ENCODE measurements around the gene PAM. TPM values are rescaled to one million over a fixed set of nuclear protein-coding genes. Genes with fewer than 3 reads are reported as not detected.

PAM gene
- total and polyA plus RNA-seq, 2 donors (not counting 3 experiments of a cell fraction or from before 2014, with no cell fraction given): 118 to 176 TPM

GRCh38 chr5:102759289-102759688, 4.2 kb downstream of the PAM start:
- Histone ChIP-seq H3K9ac (replicated peaks; ENCODE audit: extremely low read depth, insufficient read depth, low read length) (no peak overlapping the region), H3K9me3 (replicated peaks; ENCODE audit: control insufficient read depth, insufficient read depth, low read length) (no peaks in the 10 kb centered on the region), H4K20me1 (replicated peaks; ENCODE audit: control insufficient read depth, extremely low read depth, insufficient read depth, low read length) (no peaks in the 10 kb centered on the region), H3K79me2 (ENCODE audit: control insufficient read depth, insufficient read depth, low read length) (peaks cover 20% of the 10 kb centered on the region), H3K9me1 (replicated peaks; ENCODE audit: control insufficient read depth, extremely low read depth, insufficient read depth, low read length) (no peaks in the 10 kb centered on the region), H3K36me3 (ENCODE audit: control insufficient read depth in 2 of 2, extremely low read depth in 1 of 2, insufficient read depth in 2 of 2, low read length in 2 of 2) (no peaks in the 10 kb centered on the region), H3K27ac (ENCODE audit: insufficient read depth, low read depth, low read length) (no peak overlapping the region), H3K4me1 (ENCODE audit: control insufficient read depth, extremely low read depth, insufficient read depth, low read length) (peaks cover 22% of the 10 kb centered on the region), H3K4me3 (replicated peaks in 1 of 3; ENCODE audit: insufficient read depth in 1 of 3, low read depth in 1 of 3, low read length in 3 of 3) (no peak overlapping the region), H3K27me3 (ENCODE audit: control insufficient read depth in 2 of 2, insufficient read depth in 2 of 2, low read length in 2 of 2) (no peaks in the 10 kb centered on the region), H2AFZ (ENCODE audit: low read depth, low read length) (no peak overlapping the region), H3K4me2 (ENCODE audit: insufficient read depth, low read length) (no peak overlapping the region)
- ChIA-PET CTCF (interaction anchor here (2.8 kb wide), 1 partner anchor 21 kb away, joined by 8 read pairs; no protein-coding TSS in a partner anchor), POLR2A (no interaction called here)
- no peak for DNase-seq (ENCODE audit: low read depth, low spot score)
- TF ChIP-seq POLR2AphosphoS5 (IDR thresholded peaks at IDR 0.05; ENCODE audit: insufficient read depth, low read depth, low read length): no peak
- TF ChIP-seq FOS (IDR thresholded peaks at IDR 0.05; ENCODE audit: borderline replicate concordance, insufficient read depth, low read length): no peak
- no peak for TF ChIP-seq JUN (IDR thresholded peaks at IDR 0.05; ENCODE audit: borderline replicate concordance, insufficient read depth, insufficient read length, low read depth)
- dilution Hi-C loops (cut with MboI; ENCODE audit: extremely low pct_ligation_motif_present, low sequenced_read_pairs) (no loop called here), intact Hi-C loops (cut with micrococcal nuclease) (no loop called here)
- FAIRE-seq: no peak
- BruUV-seq (replicated peaks): no TSS peak

- Histone ChIP-seq H3K27ac (ENCODE audit: insufficient read depth, low read depth, low read length) (no peak overlapping the region), H3K4me1 (ENCODE audit: control insufficient read depth, extremely low read depth, insufficient read depth, low read length) (peaks cover 17% of the 10 kb centered on the region), H3K4me3 (replicated peaks in 1 of 3; ENCODE audit: insufficient read depth in 1 of 3, low read depth in 1 of 3, low read length in 3 of 3) (no peak overlapping the region), H3K9ac (replicated peaks; ENCODE audit: extremely low read depth, insufficient read depth, low read length) (no peak overlapping the region), H4K20me1 (replicated peaks; ENCODE audit: control insufficient read depth, extremely low read depth, insufficient read depth, low read length) (no peaks in the 10 kb centered on the region), H3K36me3 (ENCODE audit: control insufficient read depth in 2 of 2, extremely low read depth in 1 of 2, insufficient read depth in 2 of 2, low read length in 2 of 2) (no peaks in the 10 kb centered on the region), H3K9me3 (replicated peaks; ENCODE audit: control insufficient read depth, insufficient read depth, low read length) (no peaks in the 10 kb centered on the region), H3K9me1 (replicated peaks; ENCODE audit: control insufficient read depth, extremely low read depth, insufficient read depth, low read length) (no peaks in the 10 kb centered on the region), H2AFZ (ENCODE audit: low read depth, low read length) (no peak overlapping the region), H3K27me3 (ENCODE audit: control insufficient read depth in 2 of 2, insufficient read depth in 2 of 2, low read length in 2 of 2) (no peaks in the 10 kb centered on the region), H3K4me2 (ENCODE audit: insufficient read depth, low read length) (no peak overlapping the region), H3K79me2 (ENCODE audit: control insufficient read depth, insufficient read depth, low read length) (peaks cover 20% of the 10 kb centered on the region)
- TF ChIP-seq POLR2A (IDR thresholded peaks at IDR 0.05; ENCODE audit: low read depth, low read length) (no peak), EZH2 (IDR thresholded peaks at IDR 0.05; ENCODE audit: borderline replicate concordance, low read depth, low read length, severe bottlenecking) (no peak), FOS (IDR thresholded peaks at IDR 0.05; ENCODE audit: borderline replicate concordance, insufficient read depth, low read length) (no peak), POLR2AphosphoS5 (IDR thresholded peaks at IDR 0.05; ENCODE audit: insufficient read depth, low read depth, low read length) (no peak), GATA2 (IDR thresholded peaks at IDR 0.05; ENCODE audit: insufficient read depth, insufficient read length, low read depth, low read length) (no peak)
- TF ChIP-seq, protein P1, sequence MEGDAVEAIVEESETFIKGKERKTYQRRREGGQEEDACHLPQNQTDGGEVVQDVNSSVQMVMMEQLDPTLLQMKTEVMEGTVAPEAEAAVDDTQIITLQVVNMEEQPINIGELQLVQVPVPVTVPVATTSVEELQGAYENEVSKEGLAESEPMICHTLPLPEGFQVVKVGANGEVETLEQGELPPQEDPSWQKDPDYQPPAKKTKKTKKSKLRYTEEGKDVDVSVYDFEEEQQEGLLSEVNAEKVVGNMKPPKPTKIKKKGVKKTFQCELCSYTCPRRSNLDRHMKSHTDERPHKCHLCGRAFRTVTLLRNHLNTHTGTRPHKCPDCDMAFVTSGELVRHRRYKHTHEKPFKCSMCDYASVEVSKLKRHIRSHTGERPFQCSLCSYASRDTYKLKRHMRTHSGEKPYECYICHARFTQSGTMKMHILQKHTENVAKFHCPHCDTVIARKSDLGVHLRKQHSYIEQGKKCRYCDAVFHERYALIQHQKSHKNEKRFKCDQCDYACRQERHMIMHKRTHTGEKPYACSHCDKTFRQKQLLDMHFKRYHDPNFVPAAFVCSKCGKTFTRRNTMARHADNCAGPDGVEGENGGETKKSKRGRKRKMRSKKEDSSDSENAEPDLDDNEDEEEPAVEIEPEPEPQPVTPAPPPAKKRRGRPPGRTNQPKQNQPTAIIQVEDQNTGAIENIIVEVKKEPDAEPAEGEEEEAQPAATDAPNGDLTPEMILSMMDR (IDR thresholded peaks at IDR 0.05; ENCODE audit: extremely low read depth in 1 of 2, insufficient read depth in 1 of 2, low read depth in 1 of 2, low read length in 2 of 2): no peak
- intact Hi-C loops (cut with micrococcal nuclease): no loop called here
- ChIA-PET POLR2A (no interaction called here), CTCF (interaction anchor here (2.8 kb wide), 1 partner anchor 21 kb away, joined by 8 read pairs; no protein-coding TSS in a partner anchor)
- BruUV-seq (replicated peaks): no TSS peak
- DNase-seq (ENCODE audit: low read depth, low spot score) (no peak), FAIRE-seq (no peak)
- dilution Hi-C loops (cut with MboI; ENCODE audit: extremely low pct_ligation_motif_present, low sequenced_read_pairs): no loop called here
Measured at GRCh38 chr5:102759700-102760099, 4.6 kb downstream of the PAM start.
